Activated gamma-delta T cell (primary cell): ENCODE results near the gene SPECC1L.

Experiments used
- DNase-seq: peaks from one replicate; lab custom pipeline; 2025; lab: John Stamatoyannopoulos, UW

SPECC1L gene

DNA sequence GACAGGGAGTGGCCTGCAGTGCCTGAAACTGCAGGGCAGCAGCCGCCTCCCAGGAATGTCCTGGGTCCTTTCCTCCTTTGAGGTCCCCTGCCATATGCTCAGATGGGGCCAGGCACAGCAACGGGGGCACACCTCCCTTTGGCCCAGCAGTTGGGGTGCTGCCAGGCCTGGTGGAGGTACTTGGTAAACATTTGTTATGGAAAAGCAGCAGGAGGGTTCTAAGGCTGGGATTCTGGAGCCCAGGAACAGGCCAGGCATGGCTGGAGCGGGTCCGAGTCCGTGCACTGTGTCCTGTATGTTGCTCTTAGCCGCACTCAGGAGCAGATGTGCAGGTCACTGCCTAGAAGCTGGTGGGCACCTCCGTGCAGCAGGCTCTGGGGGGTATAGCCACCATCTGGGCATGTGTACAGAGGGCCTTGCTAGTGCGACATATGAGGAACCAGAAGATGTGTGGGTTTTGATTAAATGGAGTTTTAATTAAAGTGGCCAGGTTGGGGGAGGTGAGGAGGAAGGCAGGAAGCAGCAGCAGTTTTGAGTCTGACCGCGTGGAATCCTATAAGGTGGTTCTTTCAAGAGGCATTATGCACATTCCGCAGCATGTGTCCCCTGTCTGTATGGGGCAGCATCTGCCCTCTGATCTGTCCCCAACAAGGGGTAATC lies 158.2 kb downstream of the SPECC1L start:
- DNase-seq = no peak

DNA sequence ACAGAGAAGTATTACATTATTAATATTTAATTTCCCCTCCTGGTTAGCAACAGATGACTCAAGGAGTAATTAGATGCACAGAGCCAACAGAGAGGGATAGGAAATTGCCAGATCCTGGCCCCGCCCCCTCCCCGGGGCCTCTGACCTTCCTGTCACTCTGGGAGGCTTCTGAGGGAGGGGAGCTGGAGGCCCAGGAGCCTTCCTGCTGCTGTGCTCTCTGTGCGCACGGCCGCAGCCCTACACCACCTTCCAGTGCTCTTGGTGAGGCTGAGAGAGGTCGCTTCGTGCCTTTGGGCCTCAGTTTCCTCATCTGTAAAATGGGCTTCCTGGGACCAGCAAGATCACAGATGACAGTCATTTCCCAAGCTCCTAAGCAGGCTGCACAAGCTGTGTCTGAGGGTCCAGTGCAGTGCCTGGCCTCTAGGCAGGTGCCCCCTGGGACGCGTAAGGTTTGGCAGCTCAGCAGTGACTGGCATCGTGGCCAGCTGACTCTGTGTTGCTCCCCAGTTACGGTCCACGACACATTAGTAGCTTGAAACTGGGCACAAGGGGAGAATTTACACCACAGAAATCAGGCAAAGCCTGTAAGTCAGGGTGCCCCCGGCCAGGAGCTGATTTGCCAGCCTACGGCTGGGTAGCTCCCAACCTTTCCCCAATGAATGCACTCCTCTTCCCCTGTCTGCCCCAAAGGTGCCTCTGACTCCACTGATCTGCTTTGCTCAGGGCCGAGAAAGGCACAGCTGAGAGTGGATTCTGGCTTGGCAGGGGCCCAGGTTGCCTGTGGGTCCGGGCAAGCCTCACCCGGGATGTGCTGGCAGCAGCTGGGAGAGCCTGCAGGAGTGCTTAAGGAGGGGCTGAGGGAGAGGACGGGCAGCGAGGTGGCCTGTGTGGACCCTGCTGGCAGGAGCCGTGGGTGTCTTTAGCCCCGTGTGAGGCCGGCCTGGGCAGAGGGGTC lies 159.1 kb downstream of the SPECC1L start:
- DNase-seq = no peak

DNA sequence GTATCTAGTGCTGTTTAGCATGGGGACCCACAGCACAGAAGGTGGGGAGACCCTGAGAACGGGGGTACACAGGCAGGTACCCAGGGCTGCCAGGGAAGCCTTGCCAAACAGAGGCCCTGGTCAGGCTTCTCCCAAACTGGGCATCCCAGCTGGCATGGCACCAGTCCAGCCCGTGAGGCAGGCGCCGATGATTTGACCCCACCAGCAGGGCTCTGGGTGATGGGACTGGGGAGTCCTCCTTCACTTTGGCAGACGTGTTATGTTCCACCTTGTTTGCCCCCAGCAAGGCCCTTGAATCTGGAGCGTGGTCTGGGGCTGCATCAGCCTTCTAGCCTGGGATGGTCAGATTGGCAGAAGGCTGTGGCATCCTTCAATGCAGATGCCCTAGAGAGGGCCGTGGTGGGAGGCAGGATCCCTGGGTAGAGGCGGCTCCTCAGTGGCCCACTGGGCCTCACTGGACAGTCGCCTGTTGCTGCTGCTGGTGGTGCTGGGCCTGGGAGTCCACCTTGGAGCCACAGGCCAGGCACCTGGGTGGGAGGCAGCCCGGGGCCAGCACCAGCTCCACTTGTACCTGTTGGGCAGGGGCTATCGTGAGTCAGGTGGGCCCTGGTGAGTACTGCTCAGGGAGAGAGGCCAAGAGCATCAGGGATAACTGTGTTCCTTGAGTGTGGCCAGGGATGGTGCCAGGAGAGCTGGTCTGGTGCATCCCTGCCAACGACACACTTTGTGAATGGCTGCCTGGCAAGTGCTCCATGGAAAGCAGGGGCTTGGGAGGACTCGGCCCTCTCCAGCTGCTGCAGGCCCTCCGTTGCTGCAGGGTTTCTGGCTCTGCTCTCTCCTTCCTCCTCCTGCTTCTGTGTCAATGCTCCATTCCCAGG lies 160.0 kb downstream of the SPECC1L start:
- no peak for DNase-seq

DNA sequence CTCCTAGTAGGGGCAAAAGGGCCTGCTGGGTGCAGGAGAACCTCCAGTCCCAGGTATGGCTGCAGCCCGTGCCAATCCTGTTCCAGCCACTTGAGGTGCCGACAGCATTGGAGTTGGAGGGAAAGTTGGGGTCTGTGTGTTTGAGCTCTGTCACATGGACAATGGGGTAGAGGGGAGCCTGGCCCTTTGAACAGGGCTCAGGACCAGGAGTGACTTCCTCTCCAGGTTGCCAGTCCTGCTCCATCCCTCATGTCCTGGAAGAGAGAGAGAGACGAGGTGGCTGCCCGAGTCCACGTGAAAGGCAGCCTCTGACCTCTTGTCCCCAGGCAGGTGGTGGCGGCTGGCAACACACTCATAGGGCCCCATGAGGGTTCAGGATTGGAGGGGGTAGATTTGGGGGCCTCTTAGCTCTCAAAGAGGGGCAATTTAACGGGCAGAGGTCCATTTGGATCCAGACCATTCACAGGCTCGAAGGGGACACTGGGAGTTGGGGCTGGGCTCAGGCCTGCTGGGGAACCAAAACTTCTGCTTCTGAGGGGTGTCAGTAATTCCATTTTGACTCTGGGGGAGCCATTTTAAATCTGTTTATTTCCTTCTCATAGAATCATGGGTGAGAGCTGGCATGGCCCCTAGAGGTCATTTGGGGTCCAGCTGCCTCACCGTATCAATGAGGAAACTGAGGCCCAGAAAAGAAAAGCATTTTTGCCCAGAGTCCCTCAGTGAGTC lies 160.8 kb downstream of the SPECC1L start:
- DNase-seq = no peak

DNA sequence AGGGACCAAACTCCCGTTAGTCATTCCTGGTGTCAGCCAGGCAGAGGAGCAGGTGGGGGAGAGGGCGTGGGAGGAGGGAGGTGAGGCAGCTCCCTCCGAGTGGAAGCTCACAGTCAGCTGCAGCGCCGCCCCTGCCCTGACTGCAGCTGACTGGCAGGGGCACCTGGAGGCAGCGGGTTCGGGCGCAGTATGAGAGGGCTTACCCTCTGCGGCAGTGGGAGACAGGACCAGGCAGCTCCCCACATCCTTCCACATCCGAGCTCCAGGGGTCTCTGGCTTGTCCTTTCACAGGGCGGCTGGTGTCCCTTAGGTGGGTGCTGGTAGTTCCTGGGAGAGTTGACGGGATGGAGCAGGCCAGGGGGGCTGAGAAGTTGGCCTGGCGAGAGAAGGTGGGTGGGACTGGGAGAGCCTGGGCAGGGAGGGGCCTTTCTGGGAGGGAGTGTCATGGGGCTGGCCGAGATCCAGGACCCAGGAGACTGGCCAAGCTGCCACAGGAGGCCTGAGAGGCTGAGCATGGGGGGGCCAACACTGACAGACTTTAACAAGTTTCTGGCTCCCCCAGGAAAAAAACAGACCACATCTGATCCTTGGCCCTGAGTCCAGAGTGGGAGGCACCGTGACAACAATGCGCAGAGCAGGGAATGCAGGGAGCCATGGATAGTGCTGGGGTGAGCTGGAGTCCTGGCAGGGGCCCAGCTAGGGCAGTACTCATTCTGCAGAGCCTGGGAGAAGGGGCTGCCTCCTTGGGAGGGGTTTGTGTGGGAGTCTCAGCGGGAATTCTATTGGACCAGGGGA lies 161.6 kb downstream of the SPECC1L start:
- no peak for DNase-seq

DNA sequence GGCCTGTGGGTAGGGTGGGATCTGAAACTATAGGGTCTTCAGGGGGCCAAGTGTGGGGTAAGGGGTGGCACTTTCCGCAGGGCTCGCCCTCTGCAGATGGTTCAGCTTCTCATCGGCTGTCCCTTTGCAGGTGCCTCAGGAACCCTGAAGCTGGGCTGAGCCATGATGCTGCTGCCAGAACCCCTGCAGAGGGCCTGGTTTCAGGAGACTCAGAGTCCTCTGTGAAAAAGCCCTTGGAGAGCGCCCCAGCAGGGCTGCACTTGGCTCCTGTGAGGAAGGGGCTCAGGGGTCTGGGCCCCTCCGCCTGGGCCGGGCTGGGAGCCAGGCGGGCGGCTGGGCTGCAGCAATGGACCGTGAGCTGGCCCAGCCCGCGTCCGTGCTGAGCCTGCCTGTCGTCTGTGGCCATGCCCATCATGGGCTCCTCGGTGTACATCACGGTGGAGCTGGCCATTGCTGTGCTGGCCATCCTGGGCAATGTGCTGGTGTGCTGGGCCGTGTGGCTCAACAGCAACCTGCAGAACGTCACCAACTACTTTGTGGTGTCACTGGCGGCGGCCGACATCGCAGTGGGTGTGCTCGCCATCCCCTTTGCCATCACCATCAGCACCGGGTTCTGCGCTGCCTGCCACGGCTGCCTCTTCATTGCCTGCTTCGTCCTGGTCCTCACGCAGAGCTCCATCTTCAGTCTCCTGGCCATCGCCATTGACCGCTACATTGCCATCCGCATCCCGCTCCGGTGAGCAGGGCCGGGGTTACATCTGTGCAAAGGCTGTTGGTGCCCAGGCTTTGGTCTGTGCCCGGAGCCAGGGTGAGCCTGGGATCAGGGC lies 162.6 kb downstream of the SPECC1L start:
- DNase-seq = no peak

DNA sequence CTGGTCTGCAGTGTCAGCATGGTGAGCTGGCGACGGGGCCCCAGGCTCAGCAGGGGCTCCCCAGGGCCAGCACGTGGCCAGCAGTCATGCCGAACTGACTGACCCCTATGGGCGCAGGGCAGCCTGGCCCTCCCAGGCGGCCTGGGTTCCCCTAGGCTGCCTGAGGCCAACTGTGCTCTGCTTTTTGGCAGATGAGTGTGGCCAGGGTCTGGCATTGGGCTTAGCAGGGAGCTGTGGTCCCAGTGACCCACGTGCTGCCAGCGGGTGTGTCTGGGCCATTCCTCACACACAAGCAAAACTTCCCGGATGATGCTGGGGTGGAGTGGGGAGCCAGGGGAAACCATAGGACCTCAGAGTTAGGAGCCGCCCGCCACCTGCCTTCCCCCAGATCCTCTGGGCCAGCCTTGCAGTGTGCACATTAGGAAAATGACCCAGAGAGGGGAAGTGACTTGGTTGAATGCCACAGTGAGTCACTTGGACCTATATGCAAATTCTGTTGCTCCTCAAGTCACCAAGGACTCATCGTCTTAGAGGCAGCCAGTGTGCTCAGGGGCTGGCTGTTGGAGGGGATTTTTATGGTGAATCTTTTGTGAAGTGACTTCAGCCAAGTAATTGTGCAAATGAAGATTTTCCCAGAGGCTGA lies 163.3 kb downstream of the SPECC1L start:
- no peak for DNase-seq

DNA sequence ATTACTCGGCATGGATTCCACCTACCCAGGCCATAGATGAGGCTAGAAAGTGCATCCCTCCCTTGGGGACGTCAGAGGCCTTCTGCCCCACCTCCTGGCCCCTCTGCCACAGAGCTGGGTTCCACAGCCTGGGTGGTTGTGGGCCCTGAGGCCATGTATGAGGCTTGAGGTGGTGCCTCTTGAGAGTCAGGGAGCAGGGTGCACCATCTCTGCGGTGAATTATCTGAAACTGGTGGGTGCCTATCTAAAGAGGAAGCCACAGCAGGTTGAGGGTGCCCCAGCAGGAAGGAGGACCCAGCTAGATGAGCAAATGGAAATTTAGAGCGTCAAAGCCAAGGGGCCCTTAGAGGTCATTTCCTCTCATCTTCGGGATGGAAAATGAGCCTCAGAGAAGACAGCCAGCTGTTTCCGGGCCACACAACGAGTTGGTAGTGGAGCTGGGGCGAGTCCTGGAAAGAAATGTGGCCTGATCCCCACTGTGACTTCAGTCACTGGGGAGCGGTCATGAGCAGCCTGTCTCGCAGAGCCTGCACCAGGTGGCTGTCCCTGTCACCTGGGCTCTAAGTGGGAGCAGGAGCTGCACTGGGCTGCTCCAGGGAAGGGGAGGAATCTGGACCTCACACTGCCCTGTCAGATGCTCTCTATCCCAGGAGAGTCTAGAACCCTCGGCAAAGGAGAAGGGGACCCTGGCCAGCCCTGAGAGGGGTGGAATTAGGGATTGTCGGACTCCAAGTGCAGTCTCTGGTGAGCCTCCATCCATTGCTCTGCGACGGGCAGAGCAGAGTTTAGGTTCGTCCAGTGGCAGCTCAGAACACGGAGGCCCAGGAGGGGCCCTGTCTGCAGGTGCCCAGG lies 164.1 kb downstream of the SPECC1L start:
- DNase-seq = peak; percentile 50

- no peak for DNase-seq
Observed at GRCh38 chr22:24435323-24435645, 164.7 kb downstream of the SPECC1L start.

GRCh38 chr22:24435861-24436371 lies 165.3 kb downstream of the SPECC1L start:
- DNase-seq = no peak

DNA sequence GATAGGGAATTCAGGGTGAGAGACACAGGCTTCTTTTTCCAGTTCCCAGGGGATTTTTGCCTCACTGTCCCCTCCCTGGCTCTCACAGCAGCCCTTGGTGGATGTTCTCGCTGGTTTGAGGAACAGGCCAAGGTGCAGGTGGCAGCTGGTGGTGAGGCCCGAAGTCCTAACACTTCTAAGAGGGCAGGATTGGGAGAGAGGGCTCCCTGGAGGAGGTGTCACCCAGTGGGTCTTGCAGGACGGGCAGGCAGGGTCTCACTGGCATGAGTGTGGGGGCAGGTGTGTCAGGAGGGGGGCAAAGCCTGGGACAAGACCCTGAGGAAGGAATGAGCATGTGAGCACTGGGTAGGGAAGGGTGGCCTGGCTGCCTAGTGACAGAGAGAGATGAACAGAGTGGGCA lies 165.9 kb downstream of the SPECC1L start:
- no peak for DNase-seq

- no peak for DNase-seq
Observed at GRCh38 chr22:24437091-24437490, 166.5 kb downstream of the SPECC1L start.

GRCh38 chr22:24437741-24438328 lies 167.2 kb downstream of the SPECC1L start:
- no peak for DNase-seq

GRCh38 chr22:24440270-24440717 lies 169.7 kb downstream of the SPECC1L start:
- DNase-seq = no peak

DNA sequence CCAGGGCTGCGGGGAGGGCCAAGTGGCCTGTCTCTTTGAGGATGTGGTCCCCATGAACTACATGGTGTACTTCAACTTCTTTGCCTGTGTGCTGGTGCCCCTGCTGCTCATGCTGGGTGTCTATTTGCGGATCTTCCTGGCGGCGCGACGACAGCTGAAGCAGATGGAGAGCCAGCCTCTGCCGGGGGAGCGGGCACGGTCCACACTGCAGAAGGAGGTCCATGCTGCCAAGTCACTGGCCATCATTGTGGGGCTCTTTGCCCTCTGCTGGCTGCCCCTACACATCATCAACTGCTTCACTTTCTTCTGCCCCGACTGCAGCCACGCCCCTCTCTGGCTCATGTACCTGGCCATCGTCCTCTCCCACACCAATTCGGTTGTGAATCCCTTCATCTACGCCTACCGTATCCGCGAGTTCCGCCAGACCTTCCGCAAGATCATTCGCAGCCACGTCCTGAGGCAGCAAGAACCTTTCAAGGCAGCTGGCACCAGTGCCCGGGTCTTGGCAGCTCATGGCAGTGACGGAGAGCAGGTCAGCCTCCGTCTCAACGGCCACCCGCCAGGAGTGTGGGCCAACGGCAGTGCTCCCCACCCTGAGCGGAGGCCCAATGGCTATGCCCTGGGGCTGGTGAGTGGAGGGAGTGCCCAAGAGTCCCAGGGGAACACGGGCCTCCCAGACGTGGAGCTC lies 170.2 kb downstream of the SPECC1L start:
- DNase-seq = no peak

DNA sequence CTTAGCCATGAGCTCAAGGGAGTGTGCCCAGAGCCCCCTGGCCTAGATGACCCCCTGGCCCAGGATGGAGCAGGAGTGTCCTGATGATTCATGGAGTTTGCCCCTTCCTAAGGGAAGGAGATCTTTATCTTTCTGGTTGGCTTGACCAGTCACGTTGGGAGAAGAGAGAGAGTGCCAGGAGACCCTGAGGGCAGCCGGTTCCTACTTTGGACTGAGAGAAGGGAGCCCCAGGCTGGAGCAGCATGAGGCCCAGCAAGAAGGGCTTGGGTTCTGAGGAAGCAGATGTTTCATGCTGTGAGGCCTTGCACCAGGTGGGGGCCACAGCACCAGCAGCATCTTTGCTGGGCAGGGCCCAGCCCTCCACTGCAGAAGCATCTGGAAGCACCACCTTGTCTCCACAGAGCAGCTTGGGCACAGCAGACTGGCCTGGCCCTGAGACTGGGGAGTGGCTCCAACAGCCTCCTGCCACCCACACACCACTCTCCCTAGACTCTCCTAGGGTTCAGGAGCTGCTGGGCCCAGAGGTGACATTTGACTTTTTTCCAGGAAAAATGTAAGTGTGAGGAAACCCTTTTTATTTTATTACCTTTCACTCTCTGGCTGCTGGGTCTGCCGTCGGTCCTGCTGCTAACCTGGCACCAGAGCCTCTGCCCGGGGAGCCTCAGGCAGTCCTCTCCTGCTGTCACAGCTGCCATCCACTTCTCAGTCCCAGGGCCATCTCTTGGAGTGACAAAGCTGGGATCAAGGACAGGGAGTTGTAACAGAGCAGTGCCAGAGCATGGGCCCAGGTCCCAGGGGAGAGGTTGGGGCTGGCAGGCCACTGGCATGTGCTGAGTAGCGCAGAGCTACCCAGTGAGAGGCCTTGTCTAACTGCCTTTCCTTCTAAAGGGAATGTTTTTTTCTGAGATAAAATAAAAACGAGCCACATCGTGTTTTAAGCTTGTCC lies 171.0 kb downstream of the SPECC1L start:
- DNase-seq = no peak
